Lower leg skin (tissue), 4 donors: ENCODE measurements around the gene SMC1B. TPM values are rescaled to one million over a fixed set of nuclear protein-coding genes. Genes with fewer than 3 reads are reported as not detected.

ENCODE experiments used
- DNase-seq, 2 donors: peaks; one replicate each; pipeline ENCODE4 v3.0.0-alpha.2; 2019; ENCODE audit warnings: low spot score in 2 of 2
- H3K4me3 ChIP-seq: fragments of 200-600 bp; sonication (generic); 2 replicates; pipeline ENCODE4 v1.5.1; 2017; ENCODE audit warnings: mild to moderate bottlenecking, low read depth; ENCODE audit not compliant: poor library complexity, severe bottlenecking
- POLR2A ChIP-seq, 2 donors: fragments of 450-650 bp; IDR thresholded peaks; one replicate each; pipeline ENCODE4 v1.6.1; 2016 to 2017; ENCODE audit warnings: antibody characterized with exemption in 2 of 2, mild to moderate bottlenecking in 1 of 2, moderate library complexity in 1 of 2
- WGBS, 2 donors: methylation state at CpG; one replicate each; pipeline ENCODE4 v1.1.5; 2018; 5-methylcytosine and 5-hydroxymethylcytosine counted together
- intact Hi-C: fragments of 100-400 bp; cut with DNase I; formaldehyde crosslinking; loops from one replicate; pipeline ENCODE4 v1.15.0; 2023; ENCODE audit warnings: low total_unique reads
- total RNA-seq, 4 donors: library from RNA; depleted of rRNA; stranded (reverse); fragments of >200 nt; gene quantifications; one replicate each; pipeline ENCODE4 v1.1.0, GENCODE V29; 2016
- TF ChIP-seq, protein P1 (sequence below), 3 donors: fragments of 450-650 bp; IDR thresholded peaks; one replicate each; pipeline ENCODE4 v1.5.1; 2016; ENCODE audit warnings: antibody characterized with exemption in 3 of 3, mild to moderate bottlenecking in 3 of 3, moderate library complexity in 2 of 3

SMC1B gene
- total RNA-seq, 4 donors from 2014 or later, result not detected

DNA sequence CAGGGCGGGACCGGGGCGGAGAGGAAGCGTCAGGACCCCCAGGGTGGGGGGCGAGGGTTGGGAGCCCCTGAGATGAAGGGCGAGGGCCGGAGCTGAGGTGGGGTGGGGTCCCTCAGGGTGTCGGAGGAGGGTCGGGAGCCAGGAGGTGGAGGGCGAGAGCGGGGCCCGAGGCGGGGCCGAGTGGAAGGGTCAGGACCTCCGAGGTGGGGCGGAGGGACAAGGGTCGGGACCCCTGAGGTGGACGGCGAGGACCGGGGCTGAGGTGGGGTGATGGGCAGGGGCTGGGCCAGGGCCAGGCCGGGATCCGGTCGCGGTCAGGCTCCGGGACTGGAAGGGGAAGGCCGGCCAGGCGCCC is 409 bp downstream of the SMC1B start:
- no peak for DNase-seq
- 93 to 94% methylated on average over 26 to 27 of the region's 27 CpGs for WGBS, 2 donors

DNA sequence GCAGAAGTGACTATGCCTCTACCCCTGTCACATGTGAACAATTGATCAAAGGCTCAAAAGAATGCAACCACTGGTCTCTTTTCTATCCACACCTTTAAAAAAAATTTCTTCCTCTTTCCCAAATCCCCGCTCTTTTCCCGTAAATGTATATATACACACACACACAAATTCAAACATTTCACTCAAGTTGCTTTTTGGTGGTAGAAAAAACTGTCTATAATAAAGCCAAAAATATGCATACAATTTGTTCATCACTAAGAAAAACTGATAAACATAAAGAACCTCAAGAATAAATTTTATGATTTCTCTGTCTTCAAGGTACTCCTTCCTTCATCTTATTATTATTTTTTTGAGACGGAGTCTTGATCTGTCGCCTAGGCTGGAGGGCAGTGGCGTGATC is 5.6 kb downstream of the SMC1B start:
- intact Hi-C loops, result no loop called here
- TF ChIP-seq, protein P1, sequence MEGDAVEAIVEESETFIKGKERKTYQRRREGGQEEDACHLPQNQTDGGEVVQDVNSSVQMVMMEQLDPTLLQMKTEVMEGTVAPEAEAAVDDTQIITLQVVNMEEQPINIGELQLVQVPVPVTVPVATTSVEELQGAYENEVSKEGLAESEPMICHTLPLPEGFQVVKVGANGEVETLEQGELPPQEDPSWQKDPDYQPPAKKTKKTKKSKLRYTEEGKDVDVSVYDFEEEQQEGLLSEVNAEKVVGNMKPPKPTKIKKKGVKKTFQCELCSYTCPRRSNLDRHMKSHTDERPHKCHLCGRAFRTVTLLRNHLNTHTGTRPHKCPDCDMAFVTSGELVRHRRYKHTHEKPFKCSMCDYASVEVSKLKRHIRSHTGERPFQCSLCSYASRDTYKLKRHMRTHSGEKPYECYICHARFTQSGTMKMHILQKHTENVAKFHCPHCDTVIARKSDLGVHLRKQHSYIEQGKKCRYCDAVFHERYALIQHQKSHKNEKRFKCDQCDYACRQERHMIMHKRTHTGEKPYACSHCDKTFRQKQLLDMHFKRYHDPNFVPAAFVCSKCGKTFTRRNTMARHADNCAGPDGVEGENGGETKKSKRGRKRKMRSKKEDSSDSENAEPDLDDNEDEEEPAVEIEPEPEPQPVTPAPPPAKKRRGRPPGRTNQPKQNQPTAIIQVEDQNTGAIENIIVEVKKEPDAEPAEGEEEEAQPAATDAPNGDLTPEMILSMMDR (IDR thresholded peaks at IDR 0.05), result no peak
- TF ChIP-seq POLR2A (IDR thresholded peaks at IDR 0.05), result no peak
- WGBS, 2 donors, result 96 to 98% methylated on average over 5 of the region's 5 CpGs
- no peak overlapping the region for H3K4me3 ChIP-seq
- no peak for DNase-seq

More for the DNA sequence above, 409 bp downstream of the SMC1B start:
- intact Hi-C loops, result no loop called here
- no peak overlapping the region for H3K4me3 ChIP-seq
- no peak for TF ChIP-seq POLR2A (IDR thresholded peaks at IDR 0.05)
- TF ChIP-seq, protein P1 (IDR thresholded peaks at IDR 0.05), result no peak

DNA sequence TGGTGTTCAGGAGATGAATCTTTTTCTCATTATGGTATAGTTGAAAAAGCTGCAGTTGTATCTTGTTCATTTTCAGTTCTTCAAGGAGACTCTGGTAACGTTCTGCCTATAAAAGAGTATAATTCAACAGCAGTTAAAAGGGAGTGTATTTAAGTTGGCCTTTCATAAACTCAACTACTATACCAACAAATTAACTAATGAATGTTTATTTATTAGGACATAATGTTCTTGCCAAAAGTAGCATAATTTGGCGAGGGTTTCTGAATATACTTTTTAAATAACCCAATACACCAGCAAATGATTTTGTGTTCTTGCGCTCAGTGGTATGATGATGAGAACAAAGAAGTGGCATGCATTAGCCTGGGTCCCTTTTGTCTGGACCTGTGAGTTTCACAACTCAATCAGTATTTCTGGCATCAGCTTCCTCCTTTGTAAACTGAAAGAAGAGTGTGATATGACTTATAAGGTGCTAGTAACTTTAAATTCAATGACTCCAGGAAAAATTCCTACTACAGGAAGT is 10.9 kb downstream of the SMC1B start:
- intact Hi-C loops, result no loop called here
- no peak for DNase-seq
- WGBS, 2 donors, result 52 to 59% methylated on average over 3 of the region's 3 CpGs
- H3K4me3 ChIP-seq, result no peak overlapping the region
- TF ChIP-seq, protein P1 (IDR thresholded peaks at IDR 0.05), result no peak
- no peak for TF ChIP-seq POLR2A (IDR thresholded peaks at IDR 0.05)

DNA sequence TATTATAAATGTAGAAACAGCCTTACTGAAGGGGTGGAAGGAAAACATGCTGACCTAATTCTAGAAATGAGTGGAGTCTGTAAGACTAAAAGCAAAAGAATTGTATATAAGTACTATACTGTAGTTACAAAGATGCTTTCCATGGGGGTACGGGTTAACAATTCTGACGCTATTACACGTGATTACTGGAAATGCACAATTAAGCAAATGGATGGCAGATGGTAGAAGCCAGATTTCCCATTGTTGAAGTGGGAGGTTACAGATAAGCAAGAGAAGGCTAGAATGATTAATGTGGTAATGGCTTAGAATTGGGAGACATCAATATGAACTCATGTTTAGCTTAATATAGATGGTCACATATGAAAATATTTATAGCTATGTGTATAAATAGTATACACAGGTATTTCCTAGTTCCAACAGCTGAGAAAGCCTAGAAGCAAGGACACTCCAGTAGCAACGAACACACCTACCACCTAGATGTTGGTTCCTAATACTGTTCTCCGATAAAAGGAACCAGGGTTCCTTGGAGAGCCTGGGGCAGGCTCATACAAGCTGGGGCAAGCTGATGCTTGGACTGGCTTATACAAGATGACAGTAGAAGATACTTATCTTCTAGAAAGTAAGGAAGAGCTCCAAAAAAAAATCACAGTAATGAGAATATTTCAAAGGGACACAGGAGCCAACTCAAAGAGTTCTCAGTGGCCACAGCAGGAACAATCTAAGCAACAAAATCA is 13.5 kb downstream of the SMC1B start:
- DNase-seq, result no peak
- whole genome bisulfite sequencing, 2 donors, result 62 to 66% methylated on average over 5 of the region's 5 CpGs
- TF ChIP-seq, protein P1 (IDR thresholded peaks at IDR 0.05), result no peak
- intact Hi-C loops, result no loop called here
- no peak overlapping the region for H3K4me3 ChIP-seq

DNA sequence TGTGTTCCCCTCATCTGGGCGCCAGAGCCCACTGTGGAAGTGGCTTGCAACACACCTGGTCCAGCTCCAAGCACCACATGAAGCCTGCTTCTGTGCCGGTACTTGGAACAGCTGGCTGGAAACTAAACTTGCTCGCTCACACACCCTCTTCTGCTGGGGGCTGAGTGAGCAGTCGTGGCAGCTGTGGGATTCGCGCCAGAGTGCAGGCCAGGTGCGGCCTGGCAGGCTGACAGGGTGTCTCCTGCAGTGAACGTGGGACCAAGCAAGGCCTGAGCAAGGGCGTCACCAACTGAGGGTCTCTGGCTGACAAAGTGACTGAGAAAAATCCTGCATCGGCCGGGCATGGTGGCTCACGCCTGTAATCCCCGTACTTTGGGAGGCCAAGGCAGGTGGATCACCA is 15.2 kb downstream of the SMC1B start:
- WGBS, 2 donors, result 71 to 72% methylated on average over 13 of the region's 13 CpGs
- no peak for DNase-seq
- TF ChIP-seq, protein P1 (IDR thresholded peaks at IDR 0.05), result no peak
- no peak for TF ChIP-seq POLR2A (IDR thresholded peaks at IDR 0.05)
- intact Hi-C loops, result no loop called here
- H3K4me3 ChIP-seq, result no peak overlapping the region

DNA sequence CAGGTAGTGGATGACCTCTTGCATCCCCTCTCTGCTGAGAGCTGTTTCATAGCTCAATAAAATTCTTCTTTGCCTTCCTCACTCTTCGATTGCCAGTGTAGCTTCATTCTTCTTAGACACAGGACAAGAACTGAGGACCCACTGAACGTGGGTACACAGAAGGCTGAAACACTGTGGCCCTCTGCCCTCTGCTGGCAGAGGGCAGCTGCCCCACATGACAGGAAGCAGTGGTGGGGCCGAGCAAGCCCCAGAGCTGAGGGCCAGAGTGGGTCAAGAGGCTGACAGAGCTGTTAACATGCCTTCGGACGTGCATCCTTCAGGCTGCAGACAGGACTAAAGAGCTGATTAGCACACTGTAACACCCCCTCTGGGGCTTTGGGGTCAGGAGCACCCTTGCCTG is 15.6 kb downstream of the SMC1B start:
- intact Hi-C loops, result no loop called here
- WGBS, 2 donors, result 86 to 93% methylated on average over 3 to 5 of the region's 5 CpGs
- TF ChIP-seq POLR2A (IDR thresholded peaks at IDR 0.05), result no peak
- TF ChIP-seq, protein P1 (IDR thresholded peaks at IDR 0.05), result no peak
- no peak overlapping the region for H3K4me3 ChIP-seq
- no peak for DNase-seq
